K562 (cell line): Measurements from ENCODE around the gene PTPRG.

Experiments used
- ESRRA ChIP-seq: fragments of 450-650 bp; IDR thresholded peaks from 2 replicates; pipeline ENCODE4 v1.6.1; 2014; ENCODE audit warnings: low read depth, mild to moderate bottlenecking, moderate library complexity, borderline replicate concordance
- ETS2 ChIP-seq: IDR thresholded peaks from 2 replicates; pipeline ENCODE4 v1.6.1; 2016; ENCODE audit warnings: borderline replicate concordance, missing genetic modification characterization, mild to moderate bottlenecking, moderate library complexity, missing compliant biosample characterization; ENCODE audit not compliant: poor library complexity, severe bottlenecking
- KAT7 ChIP-seq: sonication (generic); formaldehyde crosslinking; IDR thresholded peaks from 2 replicates; pipeline ENCODE4 v1.8.0; 2022; ENCODE audit warnings: missing genetic modification reagents, mild to moderate bottlenecking, borderline replicate concordance
- PPARD ChIP-seq: fragments of 250-450 bp; sonication (Bioruptor Pico); IDR thresholded peaks from 2 replicates; pipeline ENCODE4 v1.8.0; 2022; ENCODE audit warnings: inconsistent platforms, mild to moderate bottlenecking, moderate library complexity

DNA sequence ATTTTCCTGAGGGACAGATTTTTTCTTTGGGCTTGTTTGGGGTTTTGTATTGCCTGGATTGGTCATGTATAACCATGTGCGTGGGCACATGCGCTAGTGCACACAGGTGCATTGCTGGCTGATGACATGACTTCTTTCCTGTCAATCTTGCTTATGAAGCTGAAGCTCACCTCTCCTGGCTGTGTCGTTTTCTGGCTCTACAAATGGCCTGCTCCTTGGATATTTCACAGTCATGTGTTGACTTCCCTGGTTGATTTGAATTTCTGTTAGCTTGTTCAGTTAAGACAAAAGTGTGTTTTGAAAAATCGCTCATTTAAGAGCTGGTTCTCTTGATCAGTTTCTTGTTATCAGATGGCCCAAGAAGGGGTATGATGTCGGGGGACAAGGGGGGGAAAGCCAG is 11.5 kb downstream of the PTPRG start:
- TF ChIP-seq PPARD (CRISPR knock-in tag) (no peak), ESRRA (no peak), KAT7 (CRISPR knock-in tag) (no peak), ETS2 (tag) (no peak)
